PC-9 (cell line): ENCODE data around the gene JOSD2. TPM values are rescaled to one million over a fixed set of nuclear protein-coding genes. Genes with fewer than 3 reads are reported as not detected.
A peak's percentile ranks its signal among the peaks of the same experiment; 100 is the strongest.

Experiments
- BruUV-seq: library from RNA; stranded (reverse); fragments of 400-500 nt; replicated peaks from 2 replicates; lab custom pipeline; 2021; lab: Mats Ljungman, UMichigan
- CTCF ChIA-PET: fragments of 300-600 bp; sonication (Branson Sonifier 250); formaldehyde crosslinking; loops from one replicate; lab custom pipeline; 2022; ENCODE audit warnings: antibody characterized with exemption; lab: Charles Lee
- POLR2A ChIA-PET: fragments of 300-600 bp; sonication (Branson Sonifier 250); formaldehyde crosslinking; loops from one replicate; lab custom pipeline; 2022; ENCODE audit warnings: antibody characterized with exemption; ENCODE audit not compliant: unreplicated experiment; lab: Charles Lee
- DNase-seq, 2 experiments: peaks; one replicate each; pipeline versions ENCODE4 v3.0.0 to v3.0.0-alpha.2; 2015 to 2022; ENCODE audit warnings: mixed read lengths in 1 of 2
- H2AFZ ChIP-seq: fragments of 200-600 bp; sonication (generic); 2 replicates; pipeline ENCODE4 v1.8.1; 2017; ENCODE audit warnings: antibody characterized with exemption
- H3F3A ChIP-seq: fragments of 200-600 bp; sonication (generic); 2 replicates; pipeline ENCODE4 v1.8.1; 2017; ENCODE audit warnings: antibody characterized with exemption, mild to moderate bottlenecking, low read depth; ENCODE audit not compliant: insufficient read depth
- H3K27ac ChIP-seq: fragments of 200-600 bp; sonication (generic); 2 replicates; pipeline ENCODE4 v1.6.1; 2016; ENCODE audit warnings: mixed run types
- H3K27me3 ChIP-seq: fragments of 200-600 bp; sonication (generic); 2 replicates; pipeline ENCODE4 v1.6.1; 2016; ENCODE audit warnings: low read depth, mixed run types; ENCODE audit not compliant: insufficient read depth
- H3K36me3 ChIP-seq: fragments of 200-600 bp; sonication (generic); 2 replicates; pipeline ENCODE4 v1.6.1; 2016; ENCODE audit warnings: low read depth, mixed run types
- H3K4me1 ChIP-seq: fragments of 200-600 bp; sonication (generic); replicated peaks from 2 replicates; pipeline ENCODE4 v1.6.1; 2016; ENCODE audit warnings: mixed run types; ENCODE audit not compliant: insufficient read depth
- H3K4me2 ChIP-seq: fragments of 200-600 bp; sonication (generic); 2 replicates; pipeline ENCODE4 v1.6.1; 2017; ENCODE audit warnings: mixed run types
- H3K4me3 ChIP-seq: fragments of 200-600 bp; sonication (generic); 2 replicates; pipeline ENCODE4 v1.6.1; 2016; ENCODE audit warnings: mixed run types
- H3K79me2 ChIP-seq: fragments of 200-600 bp; sonication (generic); 2 replicates; pipeline ENCODE4 v1.6.1; 2017; ENCODE audit warnings: low read depth, mixed run types
- H3K9me2 ChIP-seq: fragments of 200-600 bp; sonication (generic); 2 replicates; pipeline ENCODE4 v1.8.1; 2017; ENCODE audit warnings: mild to moderate bottlenecking; ENCODE audit not compliant: insufficient read depth
- H3K9me3 ChIP-seq: fragments of 200-600 bp; sonication (generic); 2 replicates; pipeline ENCODE4 v1.8.1; 2016; ENCODE audit warnings: low read depth; ENCODE audit not compliant: insufficient read depth
- H4K20me1 ChIP-seq: fragments of 200-600 bp; sonication (generic); 2 replicates; pipeline ENCODE4 v1.8.1; 2017; ENCODE audit not compliant: insufficient read depth
- EZH2 ChIP-seq: fragments of 200-600 bp; sonication (generic); IDR thresholded peaks from 2 replicates; pipeline ENCODE4 v1.8.0; 2017; ENCODE audit warnings: antibody characterized with exemption, low read depth
- intact Hi-C: fragments of 100-400 bp; cut with micrococcal nuclease; formaldehyde crosslinking; loops from one replicate; pipeline ENCODE4 v1.10.0; 2022; ENCODE audit not compliant: unreplicated experiment
- total RNA-seq: library from RNA; stranded (reverse); gene quantifications from 2 replicates; pipeline ENCODE4 v1.2.3, GENCODE V29; 2021
- TF ChIP-seq, protein P1 (sequence below): fragments of 200-600 bp; sonication (generic); conservative IDR thresholded peaks from 2 replicates; pipeline ENCODE4 v1.6.1; 2017; ENCODE audit warnings: mixed run types, antibody characterized with exemption, mild to moderate bottlenecking, moderate library complexity

JOSD2 gene
- total RNA-seq, 1 experiment from 2014 or later: 44.3 TPM

DNA sequence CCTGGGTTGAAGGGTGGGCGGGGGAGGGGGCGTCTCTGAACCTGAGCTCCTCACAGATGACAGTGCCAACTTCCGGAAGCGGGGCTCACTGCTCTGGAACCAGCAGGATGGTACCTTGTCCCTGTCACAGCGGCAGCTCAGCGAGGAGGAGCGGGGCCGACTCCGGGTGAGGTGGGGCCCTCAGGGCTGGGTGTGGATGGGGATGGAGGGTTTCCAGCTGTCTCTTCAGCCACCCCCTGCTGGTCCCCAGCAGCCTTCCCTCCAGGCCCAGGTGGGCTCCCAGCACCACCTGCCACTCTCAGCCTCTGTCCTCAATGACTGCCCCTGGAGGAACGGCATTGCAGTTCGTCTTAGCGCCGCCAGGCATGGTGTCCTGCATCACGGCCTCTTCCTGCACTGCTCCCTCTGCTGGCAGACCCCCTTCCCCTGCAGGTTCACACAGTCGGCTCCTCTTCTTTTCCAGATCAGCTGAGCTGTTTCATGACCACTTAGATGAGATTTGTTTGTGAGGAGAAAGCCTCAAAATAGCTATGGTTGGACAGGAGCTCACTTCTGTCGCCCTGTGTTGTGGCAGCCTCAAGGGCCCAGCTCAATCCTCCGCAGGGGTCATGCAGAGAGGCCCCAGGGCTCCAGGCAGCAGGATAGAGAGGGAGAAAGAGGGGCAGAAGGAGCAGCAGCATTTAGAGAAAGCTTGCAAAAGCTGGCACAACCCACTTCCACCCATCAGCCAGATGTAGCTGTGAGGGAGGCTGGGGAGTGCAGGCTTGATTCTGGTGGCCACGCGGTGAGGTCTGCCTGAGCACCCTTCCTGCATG lies 31.9 kb downstream of the JOSD2 start:
- Histone ChIP-seq H3K36me3 (0 out of 2 replicates have a peak, but pooled peaks cover 5% of the 10 kb centered on the region), H3K9me2 (no peaks in the 10 kb centered on the region), H4K20me1 (peaks cover 27% of the 10 kb centered on the region), H3K79me2 (peaks cover 27% of the 10 kb centered on the region), H3K4me3 (no peak overlapping the region), H3K4me2 (no peak overlapping the region), H3K27ac (no peak overlapping the region), H3K27me3 (no peaks in the 10 kb centered on the region), H2AFZ (no peak overlapping the region), H3F3A (peaks cover under 1% of the 10 kb centered on the region; the same call in 1 of the 2 replicates), H3K4me1 (peaks cover 8% of the 10 kb centered on the region), H3K9me3 (no peaks in the 10 kb centered on the region)
- ChIA-PET CTCF (no interaction called here), POLR2A (no interaction called here)
- TF ChIP-seq, protein P1, sequence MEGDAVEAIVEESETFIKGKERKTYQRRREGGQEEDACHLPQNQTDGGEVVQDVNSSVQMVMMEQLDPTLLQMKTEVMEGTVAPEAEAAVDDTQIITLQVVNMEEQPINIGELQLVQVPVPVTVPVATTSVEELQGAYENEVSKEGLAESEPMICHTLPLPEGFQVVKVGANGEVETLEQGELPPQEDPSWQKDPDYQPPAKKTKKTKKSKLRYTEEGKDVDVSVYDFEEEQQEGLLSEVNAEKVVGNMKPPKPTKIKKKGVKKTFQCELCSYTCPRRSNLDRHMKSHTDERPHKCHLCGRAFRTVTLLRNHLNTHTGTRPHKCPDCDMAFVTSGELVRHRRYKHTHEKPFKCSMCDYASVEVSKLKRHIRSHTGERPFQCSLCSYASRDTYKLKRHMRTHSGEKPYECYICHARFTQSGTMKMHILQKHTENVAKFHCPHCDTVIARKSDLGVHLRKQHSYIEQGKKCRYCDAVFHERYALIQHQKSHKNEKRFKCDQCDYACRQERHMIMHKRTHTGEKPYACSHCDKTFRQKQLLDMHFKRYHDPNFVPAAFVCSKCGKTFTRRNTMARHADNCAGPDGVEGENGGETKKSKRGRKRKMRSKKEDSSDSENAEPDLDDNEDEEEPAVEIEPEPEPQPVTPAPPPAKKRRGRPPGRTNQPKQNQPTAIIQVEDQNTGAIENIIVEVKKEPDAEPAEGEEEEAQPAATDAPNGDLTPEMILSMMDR: peak; percentile 52; the same call in 1 of the 2 replicates
- no peak for TF ChIP-seq EZH2
- intact Hi-C loops: loop anchor here (5.0 kb wide), 1 partner anchor 112 kb away; the partner anchor contains the start of gene NAPSA
- DNase-seq: no peak
- BruUV-seq: no TSS peak

DNA sequence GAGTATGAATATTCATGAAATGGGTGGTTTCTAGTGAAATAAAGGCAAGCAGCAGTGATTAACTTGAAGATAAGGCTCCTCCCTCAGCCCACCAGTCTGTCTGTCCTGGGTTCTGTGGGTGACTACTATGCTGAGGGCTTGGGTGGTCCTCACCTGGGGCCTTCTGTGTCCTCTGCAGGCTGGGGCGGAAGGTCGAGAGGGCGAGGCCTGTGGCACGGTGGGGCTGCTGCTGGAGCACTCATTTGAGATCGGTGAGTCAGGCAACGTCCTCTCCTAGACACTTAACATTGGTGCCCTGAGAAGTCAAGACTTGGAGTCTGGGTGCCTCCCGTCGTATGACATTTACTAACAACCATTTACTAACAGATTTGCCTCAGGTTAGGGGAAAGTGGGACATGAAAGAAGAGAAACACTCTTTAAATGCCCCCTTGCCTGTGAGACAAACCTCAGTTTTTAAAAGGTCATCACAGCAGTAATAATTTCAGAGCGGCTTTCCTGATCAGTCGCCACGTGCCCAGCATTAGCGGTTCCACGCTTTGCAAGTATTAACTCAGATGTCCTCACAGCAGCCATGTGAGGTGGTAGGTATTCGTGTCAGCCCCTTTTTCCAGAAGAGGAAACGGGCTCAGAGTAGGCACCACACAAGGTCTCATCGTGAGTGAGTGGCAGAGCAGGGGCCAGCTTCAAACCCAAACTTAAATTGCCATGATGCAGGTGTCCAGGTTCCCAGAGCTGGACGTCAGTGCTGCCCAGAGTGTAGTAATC lies 33.1 kb downstream of the JOSD2 start:
- TF ChIP-seq, protein P1: no peak
- no peak for TF ChIP-seq EZH2
- Histone ChIP-seq H3K4me1 (peaks cover 8% of the 10 kb centered on the region), H3F3A (peaks cover 7% of the 10 kb centered on the region; the same call in 1 of the 2 replicates), H3K4me3 (peak overlapping the region; percentile 72; the same call in 1 of the 2 replicates), H3K4me2 (peak overlapping the region; percentile 85), H2AFZ (no peak overlapping the region), H3K9me2 (no peaks in the 10 kb centered on the region), H3K27ac (no peak overlapping the region), H3K36me3 (no peaks in the 10 kb centered on the region), H3K27me3 (no peaks in the 10 kb centered on the region), H3K9me3 (no peaks in the 10 kb centered on the region), H4K20me1 (peaks cover 27% of the 10 kb centered on the region), H3K79me2 (peaks cover 27% of the 10 kb centered on the region)
- POLR2A ChIA-PET: no interaction called here
- DNase-seq: no peak
- BruUV-seq: no TSS peak
- intact Hi-C loops: loop anchor here (5.0 kb wide), 1 partner anchor 111 kb away; the partner anchor contains the start of gene NAPSA
- CTCF ChIA-PET: no interaction called here

DNA sequence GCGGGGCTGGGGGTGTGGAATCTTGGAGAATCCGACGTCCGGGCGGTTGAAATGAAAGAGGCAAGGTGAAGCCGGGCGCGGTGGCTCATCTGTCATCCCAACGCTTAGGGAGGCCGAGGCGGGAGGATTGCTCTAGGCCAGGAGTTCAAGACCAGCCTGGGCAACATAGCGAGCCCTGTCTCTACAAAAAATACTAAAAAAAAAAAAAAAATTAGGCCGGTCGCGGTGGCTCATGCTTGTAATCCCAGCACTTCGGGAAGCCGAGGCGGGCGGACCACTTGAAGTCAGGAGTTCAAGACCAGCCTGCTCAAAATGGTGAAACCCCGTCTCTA lies 34.1 kb downstream of the JOSD2 start:
- no peaks in the 10 kb centered on the region for H3K9me2 ChIP-seq
- ChIA-PET POLR2A (interaction anchor here (0.8 kb wide), 1 partner anchor 474 kb away, joined by 17 read pairs; no protein-coding TSS in a partner anchor), CTCF (no interaction called here)
- peaks cover 27% of the 10 kb centered on the region for H3K79me2 ChIP-seq
- peak overlapping the region; percentile 85 for H3K4me2 ChIP-seq
- peaks cover 15% of the 10 kb centered on the region for H3F3A ChIP-seq
- H3K36me3 ChIP-seq: no peaks in the 10 kb centered on the region
- intact Hi-C loops: loop anchor here (1.0 to 5.0 kb wide), 2 partner anchors 34 to 110 kb away; partner anchors contain the start of genes JOSD2 and NAPSA
- peaks cover 8% of the 10 kb centered on the region for H3K4me1 ChIP-seq
- TF ChIP-seq, protein P1: no peak
- no peak for TF ChIP-seq EZH2
- H3K27ac ChIP-seq: no peak overlapping the region
- H2AFZ ChIP-seq: 0 out of 2 replicates have a peak overlapping the region, but pooled peaks have one; percentile 88
- H3K9me3 ChIP-seq: no peaks in the 10 kb centered on the region
- H3K27me3 ChIP-seq: no peaks in the 10 kb centered on the region
- DNase-seq: no peak
- peak overlapping the region; percentile 72 for H3K4me3 ChIP-seq
- peaks cover 27% of the 10 kb centered on the region for H4K20me1 ChIP-seq
- TSS peak; percentile 59 for BruUV-seq
